Fibroblast of lung (primary cell): ENCODE results near the gene SYS1. TPM values are rescaled to one million over a fixed set of nuclear protein-coding genes. Genes with fewer than 3 reads are reported as not detected.
A peak's percentile ranks its signal among the peaks of the same experiment; 100 is the strongest.

Source experiments
- DNase-seq, 2 donors: peaks; one replicate each; pipeline versions ENCODE4 v3.0.0 to v3.0.0-alpha.2; 2010; ENCODE audit warnings: low read depth in 2 of 2
- H2AFZ ChIP-seq: 2 replicates; pipeline ENCODE4 v1.5.1; 2012; ENCODE audit warnings: low read length, control low read depth, inconsistent platforms
- H3K27ac ChIP-seq: 2 replicates; pipeline ENCODE4 v1.5.1; 2011; ENCODE audit warnings: low read length, control low read depth; ENCODE audit not compliant: insufficient read depth
- H3K27me3 ChIP-seq: 2 replicates; pipeline ENCODE4 v1.5.1; 2011; ENCODE audit warnings: mild to moderate bottlenecking, low read length; ENCODE audit not compliant: control insufficient read depth, insufficient read depth
- H3K36me3 ChIP-seq: 2 replicates; pipeline ENCODE4 v1.5.1; 2011; ENCODE audit warnings: low read length; ENCODE audit not compliant: control insufficient read depth, insufficient read depth
- H3K4me1 ChIP-seq: 2 replicates; pipeline ENCODE4 v1.5.1; 2011; ENCODE audit warnings: low read length; ENCODE audit not compliant: control insufficient read depth, insufficient read depth; ENCODE audit errors: extremely low read depth
- H3K4me2 ChIP-seq: 2 replicates; pipeline ENCODE4 v1.5.1; 2011; ENCODE audit warnings: low read length, control low read depth; ENCODE audit not compliant: insufficient read depth; ENCODE audit errors: extremely low read depth
- H3K4me3 ChIP-seq, 4 experiments: fragments of 200-600 bp in 1 of 4; sonication (generic) in 1 of 4; replicated peaks in 1 of 4; 2 replicates each; pipeline ENCODE4 v1.5.1; 2011 to 2016; ENCODE audit warnings: low read length in 4 of 4, low read depth in 3 of 4, mild to moderate bottlenecking in 3 of 4, control low read depth in 2 of 4, inconsistent platforms in 1 of 4, mixed read lengths in 1 of 4; ENCODE audit not compliant: insufficient read depth in 1 of 4; ENCODE audit errors: control extremely low read depth in 1 of 4
- H3K79me2 ChIP-seq: 2 replicates; pipeline ENCODE4 v1.5.1; 2012; ENCODE audit warnings: mild to moderate bottlenecking, low read length, inconsistent platforms; ENCODE audit not compliant: control insufficient read depth, insufficient read depth
- H3K9ac ChIP-seq: 2 replicates; pipeline ENCODE4 v1.5.1; 2011; ENCODE audit warnings: mild to moderate bottlenecking, low read length, control low read depth; ENCODE audit not compliant: insufficient read depth
- H3K9me3 ChIP-seq: 2 replicates; pipeline ENCODE4 v1.5.1; 2012; ENCODE audit warnings: low read depth, low read length; ENCODE audit not compliant: control insufficient read depth, insufficient read depth
- H4K20me1 ChIP-seq: 2 replicates; pipeline ENCODE4 v1.5.1; 2011; ENCODE audit warnings: low read length; ENCODE audit not compliant: control insufficient read depth, insufficient read depth; ENCODE audit errors: extremely low read depth
- EZH2 ChIP-seq: IDR thresholded peaks from 2 replicates; pipeline ENCODE4 v1.5.1; 2012; ENCODE audit warnings: low read length, control low read depth, mild to moderate bottlenecking; ENCODE audit errors: missing control alignments
- polyA plus RNA-seq, 2 donors: library from polyadenylated mRNA; depleted of rRNA in 1 of 2; stranded (reverse) in 1 of 2; unstranded in 1 of 2; fragments of >200 nt; gene quantifications; 2 replicates each; pipeline ENCODE4 v1.2.1, GENCODE V29; 2011 to 2012; ENCODE audit warnings: missing spikeins in 1 of 2
- total RNA-seq: library from RNA; depleted of rRNA; stranded (reverse); fragments of >200 nt; gene quantifications from 2 replicates; pipeline ENCODE4 v1.2.1, GENCODE V29; 2014
- TF ChIP-seq, protein P1 (sequence below), 2 donors: IDR thresholded peaks in 1 of 2; conservative IDR thresholded peaks in 1 of 2; 1 replicate in 1 of 2; 2 replicates in 1 of 2; pipeline ENCODE4 v1.5.1; 2011 to 2012; ENCODE audit warnings: low read length in 2 of 2, control low read depth in 1 of 2, inconsistent platforms in 1 of 2, low read depth in 1 of 2, mild to moderate bottlenecking in 1 of 2

Gene SYS1
- total and polyA plus RNA-seq, 2 donors (not counting 1 experiment from before 2014, with no cell fraction given): 20.5 to 23.4 TPM

DNA sequence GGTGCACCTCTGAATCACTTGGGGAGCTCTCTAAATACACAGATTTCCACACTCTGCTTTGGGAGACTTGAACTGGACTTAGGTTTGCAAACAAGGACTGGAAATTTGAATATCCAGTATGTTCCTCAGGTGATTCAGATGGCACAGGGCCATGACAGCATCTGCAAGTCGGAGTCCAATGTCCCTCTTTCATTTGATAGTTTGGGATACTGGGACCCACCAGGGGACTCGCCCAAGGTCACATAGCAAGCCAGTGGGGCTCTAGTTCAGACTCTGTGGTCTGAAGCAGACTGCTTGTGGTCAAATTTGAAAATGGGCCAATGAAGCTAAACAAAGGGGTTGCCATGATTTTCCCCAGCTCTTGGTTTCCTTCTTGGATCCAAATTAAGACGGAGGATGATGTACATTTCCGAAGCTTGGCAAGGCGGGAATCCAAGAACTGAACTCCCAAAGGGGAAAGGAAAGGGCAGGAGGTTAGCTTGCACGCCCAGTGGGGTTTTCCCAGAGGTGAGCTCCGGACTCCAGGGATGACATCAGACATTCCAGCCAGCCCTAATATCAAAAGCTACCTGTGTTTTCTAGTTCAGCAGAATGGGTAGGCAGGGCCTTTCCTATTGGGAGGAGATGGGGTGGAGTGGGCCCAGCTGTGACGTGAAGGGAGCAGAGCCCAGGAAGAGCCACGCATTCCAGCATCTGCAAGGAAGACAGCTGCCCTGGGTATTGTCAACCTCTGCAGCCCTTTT is 3.4 kb upstream of the SYS1 start:
- Histone ChIP-seq H4K20me1 (no peaks in the 10 kb centered on the region), H3K9ac (no peak overlapping the region), H3K4me1 (peaks cover 33% of the 10 kb centered on the region), H3K27me3 (no peaks in the 10 kb centered on the region), H3K4me3 (no peak overlapping the region), H3K36me3 (no peaks in the 10 kb centered on the region), H3K27ac (peak overlapping the region; percentile 68), H3K79me2 (peaks cover 9% of the 10 kb centered on the region), H2AFZ (no peak overlapping the region), H3K4me2 (no peak overlapping the region), H3K9me3 (no peaks in the 10 kb centered on the region)
- DNase-seq: peak; percentile 67 to 82
- TF ChIP-seq, protein P1, sequence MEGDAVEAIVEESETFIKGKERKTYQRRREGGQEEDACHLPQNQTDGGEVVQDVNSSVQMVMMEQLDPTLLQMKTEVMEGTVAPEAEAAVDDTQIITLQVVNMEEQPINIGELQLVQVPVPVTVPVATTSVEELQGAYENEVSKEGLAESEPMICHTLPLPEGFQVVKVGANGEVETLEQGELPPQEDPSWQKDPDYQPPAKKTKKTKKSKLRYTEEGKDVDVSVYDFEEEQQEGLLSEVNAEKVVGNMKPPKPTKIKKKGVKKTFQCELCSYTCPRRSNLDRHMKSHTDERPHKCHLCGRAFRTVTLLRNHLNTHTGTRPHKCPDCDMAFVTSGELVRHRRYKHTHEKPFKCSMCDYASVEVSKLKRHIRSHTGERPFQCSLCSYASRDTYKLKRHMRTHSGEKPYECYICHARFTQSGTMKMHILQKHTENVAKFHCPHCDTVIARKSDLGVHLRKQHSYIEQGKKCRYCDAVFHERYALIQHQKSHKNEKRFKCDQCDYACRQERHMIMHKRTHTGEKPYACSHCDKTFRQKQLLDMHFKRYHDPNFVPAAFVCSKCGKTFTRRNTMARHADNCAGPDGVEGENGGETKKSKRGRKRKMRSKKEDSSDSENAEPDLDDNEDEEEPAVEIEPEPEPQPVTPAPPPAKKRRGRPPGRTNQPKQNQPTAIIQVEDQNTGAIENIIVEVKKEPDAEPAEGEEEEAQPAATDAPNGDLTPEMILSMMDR (conservative IDR thresholded peaks at IDR 0.05 in 1 of 2, IDR thresholded peaks at IDR 0.05 in 1 of 2; ENCODE audit: low read depth in 1 of 2, low read length in 2 of 2): no peak
- TF ChIP-seq EZH2: no peak

DNA sequence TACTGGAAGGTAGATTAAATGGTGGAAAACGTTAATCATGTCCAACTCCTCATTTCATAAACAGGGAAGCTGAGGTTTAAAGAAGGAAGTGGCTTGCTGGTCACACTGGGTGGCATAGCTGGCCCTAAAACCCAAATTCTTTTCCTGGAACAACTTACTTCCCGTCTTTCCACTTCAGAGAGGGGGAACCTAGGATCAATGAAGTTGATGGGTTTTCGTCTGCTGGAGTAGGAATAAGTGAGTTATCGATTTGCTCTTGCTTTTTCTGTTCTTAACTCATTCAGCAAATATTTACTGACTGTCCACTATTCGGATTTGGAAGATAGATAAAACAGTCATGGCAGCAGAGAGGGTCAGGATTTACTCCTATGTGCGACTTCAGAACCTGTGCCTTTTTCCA is 1.2 kb upstream of the SYS1 start:
- TF ChIP-seq, protein P1 (conservative IDR thresholded peaks at IDR 0.05 in 1 of 2, IDR thresholded peaks at IDR 0.05 in 1 of 2; ENCODE audit: low read depth in 1 of 2, low read length in 2 of 2): no peak
- no peak for TF ChIP-seq EZH2

DNA sequence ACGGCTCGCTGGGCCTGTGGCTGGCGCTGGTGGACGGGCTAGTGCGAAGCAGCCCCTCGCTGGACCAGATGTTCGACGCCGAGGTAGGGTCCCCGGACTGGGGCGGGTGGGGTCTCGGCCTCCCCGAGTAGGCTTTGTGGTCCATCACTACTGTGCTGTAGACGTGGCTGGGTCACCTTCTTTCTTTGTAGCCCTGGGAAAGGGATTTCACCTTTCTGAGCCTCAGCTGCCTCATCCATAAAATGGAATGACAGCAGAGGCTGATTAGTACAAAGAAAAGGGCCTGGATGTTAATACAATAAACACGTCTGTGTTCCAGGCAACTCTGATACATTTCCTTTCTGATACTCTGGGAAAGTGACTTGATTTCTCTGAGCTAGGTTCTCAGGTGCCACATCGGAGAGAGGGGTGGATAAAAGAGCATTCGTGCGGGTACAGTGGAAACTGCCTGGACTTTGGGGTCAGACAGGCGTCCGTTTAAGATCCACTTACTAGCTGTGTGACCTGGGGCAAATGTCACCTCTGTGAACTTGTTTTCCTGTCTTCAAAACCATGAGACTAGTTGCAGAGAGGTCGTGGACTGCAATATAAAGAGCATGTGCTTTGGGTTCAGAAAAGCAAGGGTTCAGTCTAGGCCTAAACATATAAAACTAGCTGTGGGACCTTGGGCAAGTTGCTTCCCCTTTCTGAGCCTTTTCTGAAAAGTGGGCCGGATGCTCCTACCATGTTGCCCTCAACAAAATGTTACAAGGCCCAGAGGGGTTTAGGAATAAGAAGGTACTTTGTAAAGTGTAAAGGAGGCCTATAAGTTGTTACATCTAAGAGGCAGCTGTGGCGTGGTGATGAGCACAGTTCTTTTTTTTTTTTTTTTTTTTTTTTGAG is 896 bp downstream of the SYS1 start:
- Histone ChIP-seq H3K4me3 (peak overlapping the region; percentile 71 to 92 (median 88)), H3K9me3 (no peaks in the 10 kb centered on the region), H3K36me3 (peaks cover 16% of the 10 kb centered on the region), H4K20me1 (no peaks in the 10 kb centered on the region), H3K4me2 (peak overlapping the region; percentile 92), H3K27ac (peak overlapping the region; percentile 98), H3K79me2 (peaks cover 14% of the 10 kb centered on the region), H2AFZ (peak overlapping the region; percentile 97), H3K27me3 (no peaks in the 10 kb centered on the region), H3K4me1 (peaks cover 12% of the 10 kb centered on the region), H3K9ac (peak overlapping the region; percentile 99)
- no peak for DNase-seq
- TF ChIP-seq, protein P1 (conservative IDR thresholded peaks at IDR 0.05 in 1 of 2, IDR thresholded peaks at IDR 0.05 in 1 of 2; ENCODE audit: low read depth in 1 of 2, low read length in 2 of 2): no peak
- no peak for TF ChIP-seq EZH2

More for the DNA sequence above, 1.2 kb upstream of the SYS1 start:
- Histone ChIP-seq H3K36me3 (peaks cover 6% of the 10 kb centered on the region), H3K79me2 (peaks cover 14% of the 10 kb centered on the region), H3K9ac (no peak overlapping the region), H3K4me2 (no peak overlapping the region), H2AFZ (no peak overlapping the region), H3K27ac (no peak overlapping the region), H3K27me3 (no peaks in the 10 kb centered on the region), H4K20me1 (no peaks in the 10 kb centered on the region), H3K9me3 (no peaks in the 10 kb centered on the region), H3K4me3 (no peak overlapping the region), H3K4me1 (peaks cover 25% of the 10 kb centered on the region)
- no peak for DNase-seq
